Tongue (tissue), 2 donors: ENCODE data around the gene CTNNA2. TPM values are rescaled to one million over a fixed set of nuclear protein-coding genes. Genes with fewer than 3 reads are reported as not detected.
"Not testable (repeated sequence)": the region's sequence is repeated elsewhere in the genome, so short reads cannot be mapped to it uniquely, and the experiment has no call there.

Source experiments
- DNase-seq: peaks from one replicate; pipeline ENCODE4 v3.0.0-alpha.2; 2015
- total RNA-seq: library from RNA; depleted of rRNA; stranded (reverse); fragments of >200 nt; gene quantifications from one replicate; pipeline ENCODE4 v1.2.3, GENCODE V29; 2014

The CTNNA2 gene
- total RNA-seq, 1 donor from 2014 or later: 0.92 TPM

DNA sequence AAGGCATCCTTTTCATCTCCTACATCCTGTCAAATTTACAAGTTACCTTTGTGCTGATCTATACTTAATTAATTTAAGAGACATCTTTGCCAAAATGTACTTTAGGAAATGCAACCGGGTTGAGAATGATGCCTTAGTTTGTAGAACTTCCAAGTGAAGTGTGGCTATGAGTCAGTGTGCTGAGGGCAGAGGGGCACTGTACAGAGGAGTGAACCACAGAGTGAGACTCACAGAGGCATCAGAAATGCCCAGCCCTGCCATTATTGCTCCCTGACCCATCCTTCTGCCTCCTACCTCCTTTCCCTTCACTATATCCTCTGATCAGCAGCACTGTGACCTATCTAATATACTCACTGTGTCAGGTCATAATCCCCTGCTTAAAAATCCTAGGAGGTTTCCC, 471.6 kb downstream of the CTNNA2 start:
- DNase-seq: no peak

DNA sequence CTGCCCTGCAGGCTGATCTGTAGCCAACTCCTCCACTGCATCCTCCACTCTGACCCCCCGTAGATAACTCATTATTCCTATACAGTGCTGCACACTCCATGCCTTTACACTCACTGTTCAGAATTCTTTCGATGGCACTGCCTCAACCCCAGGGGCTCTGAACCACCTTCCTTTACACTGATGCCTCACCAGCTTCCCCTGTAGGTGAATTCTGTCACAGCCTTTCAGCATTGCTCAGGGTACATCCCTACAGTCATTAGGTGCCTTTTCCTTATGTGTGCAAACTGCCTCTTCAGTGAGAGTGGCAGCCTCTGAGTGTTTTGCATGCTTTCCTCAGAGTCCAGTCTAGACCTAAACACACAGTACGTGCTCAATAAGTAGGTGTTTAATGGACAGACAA, 472.3 kb downstream of the CTNNA2 start:
- DNase-seq: no peak

DNA sequence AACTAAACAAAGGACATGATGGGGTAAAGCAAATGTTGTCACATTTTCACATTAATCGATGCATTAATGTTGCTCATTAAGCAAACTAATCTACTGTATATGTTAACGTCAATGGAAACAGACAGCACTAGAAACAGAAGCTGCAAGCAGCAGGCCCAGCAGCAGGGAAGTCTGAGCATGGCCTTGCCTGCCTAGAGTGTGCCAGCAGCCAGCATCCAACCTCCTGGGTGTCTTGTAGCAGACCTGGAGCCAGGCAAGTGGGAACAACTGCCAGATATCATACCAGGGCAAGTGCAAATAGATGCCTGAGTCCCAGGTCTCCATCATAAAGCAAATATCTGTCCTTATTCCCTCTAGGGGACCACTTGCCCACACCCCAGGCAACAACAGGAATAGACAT, 472.7 kb downstream of the CTNNA2 start:
- no peak for DNase-seq

GRCh38 chr2:79993144-79993543, 480.3 kb downstream of the CTNNA2 start:
- DNase-seq: no peak

DNA sequence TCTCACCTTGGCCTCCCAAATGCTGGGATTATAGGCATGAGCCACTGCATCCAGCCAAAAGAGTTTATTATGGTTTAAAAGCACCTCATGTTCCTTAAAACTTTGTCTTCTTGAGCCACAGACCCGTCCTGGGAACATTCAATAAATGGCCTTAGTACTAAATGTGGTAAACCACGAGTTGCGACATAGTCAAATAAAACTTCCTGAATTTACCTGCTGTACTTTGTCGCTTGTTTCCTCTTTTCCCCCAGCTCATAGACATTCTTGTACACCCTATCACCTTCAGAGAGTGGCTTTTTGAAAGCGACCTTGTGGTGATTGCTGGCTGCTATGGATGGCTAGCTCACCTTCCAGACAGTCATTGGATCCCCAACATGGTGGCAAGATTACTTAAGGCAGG, 481.3 kb downstream of the CTNNA2 start:
- no peak for DNase-seq

DNA sequence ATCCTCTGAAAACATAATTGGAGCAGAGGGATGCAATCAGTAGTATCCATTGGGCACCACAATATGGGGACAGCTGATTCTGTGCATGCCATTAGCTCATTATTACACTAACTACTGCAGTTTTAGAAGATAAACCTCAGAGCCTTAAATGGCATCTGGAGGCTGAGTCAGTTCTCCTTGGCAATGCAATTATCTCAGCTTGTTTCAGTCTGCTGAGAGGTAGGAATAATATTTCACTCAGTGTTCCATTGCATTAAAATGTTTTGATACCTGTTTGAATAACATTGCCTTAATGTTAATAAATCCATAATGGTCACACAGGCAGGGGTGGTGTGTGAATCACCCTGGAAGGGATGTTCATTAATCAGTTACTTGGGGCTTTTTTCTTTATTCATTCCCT, 482.1 kb downstream of the CTNNA2 start:
- DNase-seq: no peak

DNA sequence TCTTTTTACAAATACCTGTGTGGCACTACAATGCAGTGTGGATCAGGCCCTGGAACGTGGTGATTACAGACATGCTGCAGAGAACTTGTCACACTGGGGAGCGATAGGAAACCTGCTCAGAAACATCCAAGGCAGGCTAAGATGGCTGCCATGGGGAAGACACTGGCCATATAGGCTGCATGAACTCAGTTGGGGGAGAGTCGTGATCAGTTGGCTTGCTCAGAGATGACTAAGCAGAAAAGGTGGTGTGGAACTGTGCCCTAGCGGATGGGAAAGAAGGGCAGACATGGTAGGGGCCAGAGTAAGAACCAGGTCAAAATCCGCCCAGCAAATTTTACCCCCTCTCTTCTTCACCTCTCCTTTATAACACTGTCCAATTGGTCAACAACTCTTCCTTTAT, 483.9 kb downstream of the CTNNA2 start:
- DNase-seq: no peak

DNA sequence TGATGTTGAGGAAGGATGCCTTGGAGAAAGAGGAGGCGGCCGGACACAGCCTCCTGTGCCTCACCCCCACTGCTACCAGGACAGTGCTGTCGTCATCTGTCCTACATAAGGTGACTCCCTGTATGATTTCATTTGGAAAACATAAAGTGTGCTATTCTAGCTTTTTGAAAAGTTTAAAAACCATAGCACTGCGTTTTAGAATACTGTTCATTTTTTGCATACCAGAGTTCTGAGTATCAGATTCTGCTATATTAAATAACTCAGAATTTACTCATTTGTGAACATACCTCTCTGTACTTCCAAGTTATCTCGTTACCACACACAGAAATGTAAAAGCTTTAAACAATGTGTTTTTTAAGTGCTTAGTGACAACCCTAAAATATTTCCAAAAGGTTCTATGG, 488.9 kb downstream of the CTNNA2 start:
- DNase-seq: no peak

DNA sequence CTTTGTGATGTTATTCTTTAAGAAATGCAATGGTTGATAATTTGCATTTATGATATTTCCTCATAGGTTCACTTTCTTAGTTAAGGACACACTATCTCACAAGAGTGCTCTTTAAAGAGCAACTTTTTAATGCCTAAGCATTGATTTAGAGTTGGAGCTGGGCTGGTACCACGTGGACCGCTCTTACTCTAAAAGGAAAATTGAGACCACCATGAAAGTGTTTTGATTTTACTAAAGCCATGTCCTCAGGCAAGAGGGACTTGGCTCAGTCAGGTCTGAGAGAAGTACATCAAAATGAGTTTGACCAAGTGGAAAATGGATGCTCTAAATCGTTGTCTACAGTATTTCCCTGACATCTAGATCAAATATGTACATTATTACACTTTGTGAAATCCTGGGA, 489.3 kb downstream of the CTNNA2 start:
- no peak for DNase-seq

DNA sequence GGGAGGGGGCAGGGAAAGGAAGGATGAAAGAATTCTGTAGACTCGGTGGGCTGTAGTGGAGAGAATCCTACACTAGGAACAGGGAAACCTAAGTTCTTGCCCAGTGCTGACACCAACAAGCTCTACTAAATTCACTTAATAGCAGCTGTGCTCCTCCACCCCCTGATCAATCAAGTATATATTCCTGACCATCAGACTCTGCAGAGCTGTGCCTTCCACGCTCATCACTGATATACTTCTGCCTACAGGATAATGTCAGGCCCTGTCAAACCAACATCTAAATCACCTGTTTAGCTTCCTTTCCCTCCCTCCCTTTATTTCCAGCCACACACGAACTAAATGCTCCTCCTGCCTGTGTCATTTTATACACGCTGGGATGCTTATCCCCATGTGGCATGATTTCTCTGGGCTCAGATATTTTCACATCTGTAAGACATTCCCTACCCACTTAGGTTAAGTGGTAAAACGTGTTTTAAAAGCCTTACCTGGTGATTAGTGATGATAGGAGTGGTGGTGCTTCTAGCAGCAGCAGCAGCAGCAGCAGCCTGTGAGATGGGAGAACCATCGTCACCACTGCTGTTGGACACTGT, 489.8 kb downstream of the CTNNA2 start:
- no peak for DNase-seq

GRCh38 chr2:80007777-80008503, 495.1 kb downstream of the CTNNA2 start:
- no peak for DNase-seq

DNA sequence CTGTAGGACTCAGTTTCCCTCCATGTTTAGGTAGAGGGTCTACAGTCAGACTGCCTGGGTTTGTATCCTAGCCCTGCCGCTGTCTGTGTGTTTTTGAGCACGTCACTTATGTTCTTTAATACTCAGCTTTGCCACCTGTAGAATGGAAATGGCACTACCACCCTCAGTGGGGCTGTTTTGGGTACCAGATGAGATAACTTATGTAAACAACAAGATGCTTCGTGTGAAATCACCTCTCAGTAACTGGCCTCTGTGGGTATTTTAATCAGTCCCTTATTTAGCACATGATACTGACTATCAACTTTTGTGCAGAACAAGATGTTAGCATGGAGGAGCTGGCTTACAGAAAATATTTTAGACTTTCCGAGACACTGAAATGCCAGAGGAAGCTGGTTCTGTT, 495.7 kb downstream of the CTNNA2 start:
- DNase-seq: no peak

DNA sequence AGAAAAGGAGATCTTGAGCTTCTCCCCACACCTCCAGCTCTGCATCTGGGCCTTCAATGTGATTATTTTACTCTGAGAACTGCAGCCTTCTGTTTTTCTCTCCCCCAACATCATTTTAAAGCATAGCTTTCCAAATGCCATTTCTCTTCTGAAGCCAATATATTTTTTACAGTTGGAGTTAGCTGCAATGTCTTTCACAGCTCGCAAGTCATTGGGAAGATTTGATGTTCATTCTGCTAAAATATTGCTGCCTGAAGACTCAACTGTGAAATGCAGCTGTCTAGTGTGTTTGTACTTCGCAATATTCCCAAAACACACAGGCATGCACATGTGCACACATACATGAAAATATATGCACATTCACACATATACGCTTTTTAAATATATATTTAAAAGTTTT, 496.4 kb downstream of the CTNNA2 start:
- no peak for DNase-seq

- DNase-seq: no peak
Observed at GRCh38 chr2:80012061-80012460, 499.2 kb downstream of the CTNNA2 start.

- no peak for DNase-seq
Observed at GRCh38 chr2:80014637-80015036, 501.8 kb downstream of the CTNNA2 start.

DNA sequence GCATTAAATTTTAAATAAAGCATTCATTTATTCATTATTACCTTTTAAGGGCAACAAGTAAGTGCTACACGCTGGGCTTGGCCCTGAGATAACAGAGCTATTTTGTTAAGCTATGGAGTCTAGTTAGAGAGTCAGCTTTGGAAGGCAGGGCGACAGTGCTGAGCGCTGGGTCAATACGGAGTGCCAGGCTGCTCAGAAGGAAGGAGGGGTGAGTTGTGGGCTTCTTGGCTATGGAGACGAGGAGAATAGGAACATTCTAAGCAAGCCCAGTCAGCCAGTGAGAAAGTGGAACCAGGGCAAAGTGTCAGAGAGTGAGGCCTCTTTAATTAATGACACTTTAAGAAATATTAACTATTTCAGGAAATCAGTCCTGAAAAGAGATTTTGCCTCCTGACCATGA, 503.3 kb downstream of the CTNNA2 start:
- DNase-seq: no peak

- DNase-seq: no peak
Observed at GRCh38 chr2:80019571-80020460, 507.0 kb downstream of the CTNNA2 start.

- no peak for DNase-seq
Observed at GRCh38 chr2:80022018-80022417, 509.2 kb downstream of the CTNNA2 start.

DNA sequence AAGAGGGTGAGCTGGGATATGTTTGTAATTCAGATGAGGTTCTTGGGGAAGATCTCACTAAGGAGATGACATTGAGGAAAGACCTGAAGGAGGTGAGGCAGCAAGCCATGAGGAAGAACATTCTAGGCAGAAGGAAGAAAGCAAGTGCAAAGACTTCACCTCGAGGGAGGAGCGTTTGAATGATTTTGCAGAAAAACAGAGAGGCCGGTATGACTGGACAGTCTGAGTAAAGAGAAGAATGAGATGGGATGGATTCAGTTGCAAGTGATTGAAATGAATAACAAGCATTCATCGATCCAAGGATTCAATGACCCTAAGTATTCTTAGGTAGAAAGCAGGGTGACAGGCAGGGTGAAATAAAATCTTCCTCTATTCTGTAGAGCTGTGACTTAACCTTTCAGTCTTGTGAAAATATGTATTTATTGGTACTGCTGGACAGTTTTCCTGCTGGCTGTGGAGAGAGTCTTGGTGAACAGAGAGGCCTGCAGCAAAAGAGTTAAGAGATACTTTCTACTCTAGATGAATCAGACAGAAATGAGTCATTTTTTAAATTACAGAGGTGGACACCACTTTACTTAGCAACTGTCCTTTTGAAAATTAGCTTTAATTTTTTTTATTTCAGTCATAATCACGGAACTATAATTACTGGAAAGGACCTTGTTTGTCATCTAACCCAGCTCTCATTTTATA, 513.3 kb downstream of the CTNNA2 start:
- DNase-seq: no peak

GRCh38 chr2:80028051-80028450, 515.2 kb downstream of the CTNNA2 start:
- DNase-seq: no peak

GRCh38 chr2:80028584-80028983, 515.7 kb downstream of the CTNNA2 start:
- no peak for DNase-seq

- no peak for DNase-seq
Observed at GRCh38 chr2:80030135-80030534, 517.3 kb downstream of the CTNNA2 start.

GRCh38 chr2:80032684-80033083, 519.8 kb downstream of the CTNNA2 start:
- not testable (repeated sequence) for DNase-seq
